Fibroblast of lung (primary cell): Measurements from ENCODE around the gene CACNG8. TPM values are rescaled to one million over a fixed set of nuclear protein-coding genes. Genes with fewer than 3 reads are reported as not detected.

ENCODE experiments used
- DNase-seq, 2 donors: peaks; one replicate each; pipeline versions ENCODE4 v3.0.0 to v3.0.0-alpha.2; 2010; ENCODE audit warnings: low read depth in 2 of 2
- H2AFZ ChIP-seq: 2 replicates; pipeline ENCODE4 v1.5.1; 2012; ENCODE audit warnings: low read length, control low read depth, inconsistent platforms
- H3K27ac ChIP-seq: 2 replicates; pipeline ENCODE4 v1.5.1; 2011; ENCODE audit warnings: low read length, control low read depth; ENCODE audit not compliant: insufficient read depth
- H3K27me3 ChIP-seq: 2 replicates; pipeline ENCODE4 v1.5.1; 2011; ENCODE audit warnings: mild to moderate bottlenecking, low read length; ENCODE audit not compliant: control insufficient read depth, insufficient read depth
- H3K36me3 ChIP-seq: 2 replicates; pipeline ENCODE4 v1.5.1; 2011; ENCODE audit warnings: low read length; ENCODE audit not compliant: control insufficient read depth, insufficient read depth
- H3K4me1 ChIP-seq: 2 replicates; pipeline ENCODE4 v1.5.1; 2011; ENCODE audit warnings: low read length; ENCODE audit not compliant: control insufficient read depth, insufficient read depth; ENCODE audit errors: extremely low read depth
- H3K4me2 ChIP-seq: 2 replicates; pipeline ENCODE4 v1.5.1; 2011; ENCODE audit warnings: low read length, control low read depth; ENCODE audit not compliant: insufficient read depth; ENCODE audit errors: extremely low read depth
- H3K4me3 ChIP-seq, 4 experiments: fragments of 200-600 bp in 1 of 4; sonication (generic) in 1 of 4; replicated peaks in 1 of 4; 2 replicates each; pipeline ENCODE4 v1.5.1; 2011 to 2016; ENCODE audit warnings: low read length in 4 of 4, low read depth in 3 of 4, mild to moderate bottlenecking in 3 of 4, control low read depth in 2 of 4, inconsistent platforms in 1 of 4, mixed read lengths in 1 of 4; ENCODE audit not compliant: insufficient read depth in 1 of 4; ENCODE audit errors: control extremely low read depth in 1 of 4
- H3K79me2 ChIP-seq: 2 replicates; pipeline ENCODE4 v1.5.1; 2012; ENCODE audit warnings: mild to moderate bottlenecking, low read length, inconsistent platforms; ENCODE audit not compliant: control insufficient read depth, insufficient read depth
- H3K9ac ChIP-seq: 2 replicates; pipeline ENCODE4 v1.5.1; 2011; ENCODE audit warnings: mild to moderate bottlenecking, low read length, control low read depth; ENCODE audit not compliant: insufficient read depth
- H3K9me3 ChIP-seq: 2 replicates; pipeline ENCODE4 v1.5.1; 2012; ENCODE audit warnings: low read depth, low read length; ENCODE audit not compliant: control insufficient read depth, insufficient read depth
- H4K20me1 ChIP-seq: 2 replicates; pipeline ENCODE4 v1.5.1; 2011; ENCODE audit warnings: low read length; ENCODE audit not compliant: control insufficient read depth, insufficient read depth; ENCODE audit errors: extremely low read depth
- CTCF ChIP-seq, 2 donors: IDR thresholded peaks in 1 of 2; conservative IDR thresholded peaks in 1 of 2; 1 replicate in 1 of 2; 2 replicates in 1 of 2; pipeline ENCODE4 v1.5.1; 2011 to 2012; ENCODE audit warnings: low read length in 2 of 2, control low read depth in 1 of 2, inconsistent platforms in 1 of 2, low read depth in 1 of 2, mild to moderate bottlenecking in 1 of 2
- EZH2 ChIP-seq: IDR thresholded peaks from 2 replicates; pipeline ENCODE4 v1.5.1; 2012; ENCODE audit warnings: low read length, control low read depth, mild to moderate bottlenecking; ENCODE audit errors: missing control alignments
- polyA plus RNA-seq, 2 donors: library from polyadenylated mRNA; depleted of rRNA in 1 of 2; stranded (reverse) in 1 of 2; unstranded in 1 of 2; fragments of >200 nt; gene quantifications; 2 replicates each; pipeline ENCODE4 v1.2.1, GENCODE V29; 2011 to 2012; ENCODE audit warnings: missing spikeins in 1 of 2
- total RNA-seq: library from RNA; depleted of rRNA; stranded (reverse); fragments of >200 nt; gene quantifications from 2 replicates; pipeline ENCODE4 v1.2.1, GENCODE V29; 2014

CACNG8 gene
- total and polyA plus RNA-seq, 2 donors (not counting 1 experiment from before 2014, with no cell fraction given) = under 0.01 to 0.01 TPM

GRCh38 chr19:53942001-53942786, 20.5 kb upstream of the CACNG8 start:
- no peak for DNase-seq
- H3K27me3 ChIP-seq = peaks cover 5% of the 10 kb centered on the region
- no peak overlapping the region for H3K27ac ChIP-seq
- H3K4me2 ChIP-seq = no peak overlapping the region
- TF ChIP-seq EZH2 (no peak), CTCF (conservative IDR thresholded peaks at IDR 0.05 in 1 of 2, IDR thresholded peaks at IDR 0.05 in 1 of 2; ENCODE audit: low read depth in 1 of 2, low read length in 2 of 2) (no peak)
- no peak overlapping the region for H3K9ac ChIP-seq
- H3K79me2 ChIP-seq = no peaks in the 10 kb centered on the region
- H3K9me3 ChIP-seq = no peaks in the 10 kb centered on the region
- H3K4me3 ChIP-seq = no peak overlapping the region
- H3K4me1 ChIP-seq = no peaks in the 10 kb centered on the region
- H3K36me3 ChIP-seq = no peaks in the 10 kb centered on the region
- H4K20me1 ChIP-seq = no peaks in the 10 kb centered on the region
- no peak overlapping the region for H2AFZ ChIP-seq

GRCh38 chr19:53944416-53944815, 18.3 kb upstream of the CACNG8 start:
- no peak for DNase-seq
- Histone ChIP-seq H3K4me2 (no peak overlapping the region), H3K9me3 (no peaks in the 10 kb centered on the region), H4K20me1 (no peaks in the 10 kb centered on the region), H3K36me3 (no peaks in the 10 kb centered on the region), H3K9ac (no peak overlapping the region), H3K79me2 (no peaks in the 10 kb centered on the region), H3K27ac (no peak overlapping the region), H3K27me3 (peaks cover 5% of the 10 kb centered on the region), H3K4me3 (no peak overlapping the region), H3K4me1 (no peaks in the 10 kb centered on the region), H2AFZ (no peak overlapping the region)
- TF ChIP-seq EZH2 = no peak
- TF ChIP-seq CTCF (conservative IDR thresholded peaks at IDR 0.05 in 1 of 2, IDR thresholded peaks at IDR 0.05 in 1 of 2; ENCODE audit: low read depth in 1 of 2, low read length in 2 of 2) = no peak

GRCh38 chr19:53944933-53945332, 17.8 kb upstream of the CACNG8 start:
- H3K9ac ChIP-seq = no peak overlapping the region
- H3K27me3 ChIP-seq = peaks cover 5% of the 10 kb centered on the region
- H3K27ac ChIP-seq = no peak overlapping the region
- DNase-seq = no peak
- H3K79me2 ChIP-seq = no peaks in the 10 kb centered on the region
- no peak overlapping the region for H3K4me3 ChIP-seq
- H4K20me1 ChIP-seq = no peaks in the 10 kb centered on the region
- H3K4me2 ChIP-seq = no peak overlapping the region
- TF ChIP-seq CTCF (conservative IDR thresholded peaks at IDR 0.05 in 1 of 2, IDR thresholded peaks at IDR 0.05 in 1 of 2; ENCODE audit: low read depth in 1 of 2, low read length in 2 of 2) = no peak
- TF ChIP-seq EZH2 = no peak
- H2AFZ ChIP-seq = no peak overlapping the region
- H3K36me3 ChIP-seq = no peaks in the 10 kb centered on the region
- no peaks in the 10 kb centered on the region for H3K4me1 ChIP-seq
- no peaks in the 10 kb centered on the region for H3K9me3 ChIP-seq
